ENCODE measurements around the gene MYO18B.

The MYO18B gene

GRCh38 chr22:25766418-25766817 lies 24.4 kb downstream of the MYO18B start:
- Histone ChIP-seq H3K4me2 (ENCODE audit: low read depth, low read length, poor library complexity, severe bottlenecking) (no peak overlapping the region), H3K4me3 (ENCODE audit: insufficient read depth, low read length, poor library complexity, severe bottlenecking) (no peak overlapping the region), H4K20me1 (ENCODE audit: low read depth, low read length) (no peaks in the 10 kb centered on the region), H3K27me3 (ENCODE audit: low read length) (no peaks in the 10 kb centered on the region), H3F3A (ENCODE audit: insufficient read depth) (no peaks in the 10 kb centered on the region), H3K36me3 (ENCODE audit: low read length) (no peaks in the 10 kb centered on the region), H3K79me2 (ENCODE audit: insufficient read depth, low read length) (no peaks in the 10 kb centered on the region), H3K27ac (ENCODE audit: low read depth, low read length) (no peak overlapping the region), H2AFZ (ENCODE audit: low read depth, low read length, severe bottlenecking) (no peak overlapping the region), H3K9me3 (ENCODE audit: insufficient read depth, low read length) (peaks cover 18% of the 10 kb centered on the region; the same call in 1 of the 2 replicates), H3K9me2 (replicated peaks; ENCODE audit: insufficient read depth, low read length) (no peaks in the 10 kb centered on the region), H3K9ac (ENCODE audit: low read length) (no peak overlapping the region)
- no peak for TF ChIP-seq EZH2phosphoT487 (conservative IDR thresholded peaks at IDR 0.05; ENCODE audit: low read length)
- no peak for TF ChIP-seq CTCF (IDR thresholded peaks at IDR 0.05; ENCODE audit: insufficient read depth, low read length, poor library complexity, severe bottlenecking)

- TF ChIP-seq EZH2phosphoT487 (conservative IDR thresholded peaks at IDR 0.05; ENCODE audit: low read length): no peak
- TF ChIP-seq CTCF (IDR thresholded peaks at IDR 0.05; ENCODE audit: insufficient read depth, low read length, poor library complexity, severe bottlenecking): no peak
- Histone ChIP-seq H3K4me3 (ENCODE audit: insufficient read depth, low read length, poor library complexity, severe bottlenecking) (no peak overlapping the region), H3K79me2 (ENCODE audit: insufficient read depth, low read length) (no peaks in the 10 kb centered on the region), H3F3A (ENCODE audit: insufficient read depth) (no peaks in the 10 kb centered on the region), H3K9me3 (ENCODE audit: insufficient read depth, low read length) (peaks cover 18% of the 10 kb centered on the region; the same call in 1 of the 2 replicates), H3K36me3 (ENCODE audit: low read length) (no peaks in the 10 kb centered on the region), H2AFZ (ENCODE audit: low read depth, low read length, severe bottlenecking) (no peak overlapping the region), H4K20me1 (ENCODE audit: low read depth, low read length) (no peaks in the 10 kb centered on the region), H3K4me2 (ENCODE audit: low read depth, low read length, poor library complexity, severe bottlenecking) (no peak overlapping the region), H3K9me2 (replicated peaks; ENCODE audit: insufficient read depth, low read length) (no peaks in the 10 kb centered on the region), H3K27me3 (ENCODE audit: low read length) (no peaks in the 10 kb centered on the region), H3K9ac (ENCODE audit: low read length) (no peak overlapping the region), H3K27ac (ENCODE audit: low read depth, low read length) (no peak overlapping the region)
These were observed 28.3 kb downstream of the MYO18B start for GRCh38 chr22:25770333-25770732.

GRCh38 chr22:25772288-25772687 lies 30.3 kb downstream of the MYO18B start:
- Histone ChIP-seq H3K4me3 (ENCODE audit: insufficient read depth, low read length, poor library complexity, severe bottlenecking) (no peak overlapping the region), H3K9ac (ENCODE audit: low read length) (no peak overlapping the region), H3K9me3 (ENCODE audit: insufficient read depth, low read length) (peaks cover 1% of the 10 kb centered on the region; the same call in 1 of the 2 replicates), H3K9me2 (replicated peaks; ENCODE audit: insufficient read depth, low read length) (no peaks in the 10 kb centered on the region), H3F3A (ENCODE audit: insufficient read depth) (no peaks in the 10 kb centered on the region), H4K20me1 (ENCODE audit: low read depth, low read length) (no peaks in the 10 kb centered on the region), H3K27ac (ENCODE audit: low read depth, low read length) (no peak overlapping the region), H3K4me2 (ENCODE audit: low read depth, low read length, poor library complexity, severe bottlenecking) (no peak overlapping the region), H3K79me2 (ENCODE audit: insufficient read depth, low read length) (no peaks in the 10 kb centered on the region), H3K36me3 (ENCODE audit: low read length) (no peaks in the 10 kb centered on the region), H2AFZ (ENCODE audit: low read depth, low read length, severe bottlenecking) (no peak overlapping the region), H3K27me3 (ENCODE audit: low read length) (no peaks in the 10 kb centered on the region)
- TF ChIP-seq CTCF (IDR thresholded peaks at IDR 0.05; ENCODE audit: insufficient read depth, low read length, poor library complexity, severe bottlenecking) (no peak), EZH2phosphoT487 (conservative IDR thresholded peaks at IDR 0.05; ENCODE audit: low read length) (no peak)

Measured in SU-DHL-6 (cell line).